Keratinocyte (primary cell): ENCODE results near the gene SREBF2. TPM values are rescaled to one million over a fixed set of nuclear protein-coding genes. Genes with fewer than 3 reads are reported as not detected.

Experiments used
- DNase-seq: peaks from one replicate; pipeline ENCODE4 v3.0.0-alpha.2; 2011; ENCODE audit warnings: low read depth, missing footprints, low spot score
- FAIRE-seq: peaks from 2 replicates; lab custom pipeline; 2011; peaks lifted over from hg19 to GRCh38; lab: Jason Lieb, UNC
- H2AFZ ChIP-seq: 2 replicates; pipeline ENCODE4 v1.6.0; 2012; ENCODE audit warnings: low read length, control low read depth, inconsistent platforms; ENCODE audit not compliant: control insufficient read depth
- H3K27ac ChIP-seq: 2 replicates; pipeline ENCODE4 v1.5.1; 2011; ENCODE audit warnings: low read length; ENCODE audit not compliant: control insufficient read depth, insufficient read depth
- H3K27me3 ChIP-seq: 3 replicates; pipeline ENCODE4 v1.6.0; 2011; ENCODE audit warnings: low read length; ENCODE audit not compliant: control insufficient read depth, insufficient read depth; ENCODE audit errors: extremely low read depth
- H3K36me3 ChIP-seq, 2 experiments: 2 replicates in 1 of 2; 3 replicates in 1 of 2; pipeline ENCODE4 v1.5.1; 2011; ENCODE audit warnings: low read length in 2 of 2, mild to moderate bottlenecking in 1 of 2; ENCODE audit not compliant: control insufficient read depth in 2 of 2, insufficient read depth in 2 of 2; ENCODE audit errors: extremely low read depth in 1 of 2
- H3K4me1 ChIP-seq: 3 replicates; pipeline ENCODE4 v1.5.1; 2011; ENCODE audit warnings: low read length; ENCODE audit not compliant: control insufficient read depth, insufficient read depth; ENCODE audit errors: extremely low read depth
- H3K4me2 ChIP-seq: 3 replicates; pipeline ENCODE4 v1.6.0; 2011; ENCODE audit warnings: low read depth, low read length; ENCODE audit not compliant: control insufficient read depth, insufficient read depth; ENCODE audit errors: extremely low read depth
- H3K4me3 ChIP-seq, 3 experiments: fragments of 200-600 bp in 1 of 3; sonication (generic) in 1 of 3; 2 replicates in 2 of 3; 3 replicates in 1 of 3; pipeline ENCODE4 v1.5.1; 2011 to 2016; ENCODE audit warnings: low read length in 3 of 3, mild to moderate bottlenecking in 3 of 3, control low read depth in 2 of 3, inconsistent platforms in 1 of 3, low read depth in 1 of 3, mixed read lengths in 1 of 3, mixed run types in 1 of 3, moderate library complexity in 1 of 3; ENCODE audit not compliant: control insufficient read depth in 2 of 3, insufficient read depth in 2 of 3; ENCODE audit errors: extremely low read depth in 1 of 3
- H3K79me2 ChIP-seq: 2 replicates; pipeline ENCODE4 v1.6.0; 2012; ENCODE audit warnings: low read length; ENCODE audit not compliant: control insufficient read depth, insufficient read depth
- H3K9ac ChIP-seq: 3 replicates; pipeline ENCODE4 v1.6.0; 2011; ENCODE audit warnings: low read length; ENCODE audit not compliant: control insufficient read depth, insufficient read depth; ENCODE audit errors: extremely low read depth
- H3K9me1 ChIP-seq: 3 replicates; pipeline ENCODE4 v1.6.0; 2011; ENCODE audit warnings: low read length; ENCODE audit not compliant: control insufficient read depth, insufficient read depth; ENCODE audit errors: extremely low read depth
- H3K9me3 ChIP-seq: 2 replicates; pipeline ENCODE4 v1.5.1; 2012; ENCODE audit warnings: low read depth, low read length; ENCODE audit not compliant: control insufficient read depth
- H4K20me1 ChIP-seq: 3 replicates; pipeline ENCODE4 v1.6.0; 2011; ENCODE audit warnings: low read length; ENCODE audit not compliant: control insufficient read depth, insufficient read depth; ENCODE audit errors: extremely low read depth
- CTCF ChIP-seq, 3 experiments: IDR thresholded peaks in 1 of 3; conservative IDR thresholded peaks in 1 of 3; optimal IDR thresholded peaks in 1 of 3; 2 replicates in 2 of 3; 3 replicates in 1 of 3; pipeline versions ENCODE3 to v1.5.1; 2011; ENCODE audit warnings: low read length in 3 of 3, mild to moderate bottlenecking in 3 of 3, moderate library complexity in 2 of 3, control low read depth in 1 of 3, inconsistent platforms in 1 of 3; ENCODE audit not compliant: insufficient read depth in 2 of 3; ENCODE audit errors: extremely low read depth in 1 of 3
- EZH2 ChIP-seq: IDR thresholded peaks from one replicate; pipeline ENCODE4 v1.6.1; 2012; ENCODE audit warnings: inconsistent platforms, mild to moderate bottlenecking, low read length, moderate library complexity
- dilution Hi-C: fragments of 300-500 bp; cut with MboI; formaldehyde crosslinking; loops from one replicate; pipeline ENCODE4 v1.7.0; 2020; ENCODE audit warnings: low sequenced_read_pairs; ENCODE audit not compliant: extremely low pct_ligation_motif_present
- polyA plus RNA-seq, 5 experiments: library from polyadenylated mRNA; depleted of rRNA in 3 of 5; stranded (reverse) in 3 of 5; stranded (forward) in 1 of 5; unstranded in 1 of 5; fragments of >200 nt; gene quantifications; 1 replicate in 1 of 5; 2 replicates in 3 of 5; 3 replicates in 1 of 5; pipeline versions ENCODE4 v1.2.1 to v1.2.3, GENCODE V29; 2011 to 2012; ENCODE audit warnings: missing spikeins in 2 of 5, low read depth in 1 of 5, low replicate concordance in 1 of 5

SREBF2 gene
- polyA plus RNA-seq, 1 donor (not counting 4 experiments of a cell fraction or from before 2014, with no cell fraction given): 57.5 TPM

DNA sequence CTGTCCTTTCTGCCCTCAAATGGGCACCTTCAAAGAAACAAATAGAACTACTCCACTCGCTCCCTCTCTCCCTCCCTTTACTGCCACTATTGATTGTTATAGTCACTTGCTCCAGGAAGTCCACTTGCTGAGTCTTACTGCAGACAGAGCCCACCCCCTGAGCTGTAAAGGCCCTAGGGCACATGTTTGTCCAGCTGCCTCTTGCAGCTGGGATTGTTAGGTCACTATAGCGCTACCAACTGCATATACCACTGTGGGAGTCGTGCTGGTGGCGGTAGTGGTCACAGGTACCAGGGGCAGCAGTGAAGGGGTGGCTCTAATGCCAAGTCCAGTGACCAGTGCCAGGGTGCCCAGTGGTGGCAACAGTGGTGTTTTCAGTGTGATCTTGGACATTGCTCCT is 4.4 kb upstream of the SREBF2 start:
- Histone ChIP-seq H4K20me1 (no peaks in the 10 kb centered on the region), H3K9me3 (no peaks in the 10 kb centered on the region), H3K9ac (no peak overlapping the region), H3K27me3 (no peaks in the 10 kb centered on the region), H3K27ac (no peak overlapping the region), H3K4me1 (peaks cover 13% of the 10 kb centered on the region), H3K79me2 (peaks cover 5% of the 10 kb centered on the region), H3K4me3 (no peak overlapping the region), H3K36me3 (peaks cover 0 to 2% of the 10 kb centered on the region in 2 experiments), H2AFZ (no peak overlapping the region), H3K9me1 (no peaks in the 10 kb centered on the region), H3K4me2 (no peak overlapping the region)
- dilution Hi-C loops: no loop called here
- no peak for FAIRE-seq
- TF ChIP-seq EZH2 (no peak), CTCF (optimal IDR thresholded peaks at IDR 0.05 in 1 of 3, IDR thresholded peaks at IDR 0.05 in 1 of 3, conservative IDR thresholded peaks at IDR 0.05 in 1 of 3; ENCODE audit: extremely low read depth in 1 of 3, insufficient read depth in 2 of 3, low read length in 3 of 3) (no peak)
- no peak for DNase-seq

DNA sequence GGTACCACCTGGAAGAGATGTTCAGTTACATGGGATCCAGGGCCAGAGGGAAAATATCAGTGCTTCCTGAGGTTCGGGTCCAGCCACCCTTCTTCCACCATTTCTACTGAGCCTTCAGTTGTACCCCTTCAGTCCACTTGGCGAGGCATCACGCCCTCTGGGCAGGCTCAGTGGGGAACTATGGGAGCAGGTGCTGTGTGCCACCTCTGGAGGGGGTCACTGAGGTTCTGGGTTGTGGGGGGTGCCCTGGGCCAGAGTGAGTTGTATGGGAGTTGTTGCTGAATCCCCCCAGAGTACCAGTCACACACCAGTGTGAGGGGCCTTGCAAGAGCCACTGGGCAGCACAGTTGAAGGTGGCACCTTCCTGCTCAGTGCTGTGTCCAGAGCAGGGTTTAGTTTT is 2.7 kb upstream of the SREBF2 start:
- TF ChIP-seq CTCF (optimal IDR thresholded peaks at IDR 0.05 in 1 of 3, IDR thresholded peaks at IDR 0.05 in 1 of 3, conservative IDR thresholded peaks at IDR 0.05 in 1 of 3; ENCODE audit: extremely low read depth in 1 of 3, insufficient read depth in 2 of 3, low read length in 3 of 3) (peak in 1 of 3 experiments; percentile 10), EZH2 (no peak)
- no peak overlapping the region for H3K4me3 ChIP-seq
- FAIRE-seq (no peak), DNase-seq (no peak)
- no peak overlapping the region for H3K4me2 ChIP-seq
- no peaks in the 10 kb centered on the region for H3K27me3 ChIP-seq
- H2AFZ ChIP-seq: no peak overlapping the region
- H3K27ac ChIP-seq: no peak overlapping the region
- H4K20me1 ChIP-seq: no peaks in the 10 kb centered on the region
- peaks cover 20% of the 10 kb centered on the region for H3K4me1 ChIP-seq
- dilution Hi-C loops: no loop called here
- H3K9me3 ChIP-seq: no peaks in the 10 kb centered on the region
- peaks cover 21% of the 10 kb centered on the region for H3K79me2 ChIP-seq
- H3K36me3 ChIP-seq: peaks cover 0 to 2% of the 10 kb centered on the region in 2 experiments
- H3K9ac ChIP-seq: no peak overlapping the region
- H3K9me1 ChIP-seq: no peaks in the 10 kb centered on the region
